Ramos (cell line): ENCODE data around the gene ATAD3B.
"Not testable (repeated sequence)": the region's sequence is repeated elsewhere in the genome, so short reads cannot be mapped to it uniquely, and the experiment has no call there.

Experiments used
- in situ Hi-C: fragments of 300-500 bp; cut with MboI; formaldehyde crosslinking; loops from one replicate; pipeline ENCODE4 v1.14.3; 2022; ENCODE audit warnings: low sequenced_read_pairs; ENCODE audit not compliant: unreplicated experiment

The ATAD3B gene

DNA sequence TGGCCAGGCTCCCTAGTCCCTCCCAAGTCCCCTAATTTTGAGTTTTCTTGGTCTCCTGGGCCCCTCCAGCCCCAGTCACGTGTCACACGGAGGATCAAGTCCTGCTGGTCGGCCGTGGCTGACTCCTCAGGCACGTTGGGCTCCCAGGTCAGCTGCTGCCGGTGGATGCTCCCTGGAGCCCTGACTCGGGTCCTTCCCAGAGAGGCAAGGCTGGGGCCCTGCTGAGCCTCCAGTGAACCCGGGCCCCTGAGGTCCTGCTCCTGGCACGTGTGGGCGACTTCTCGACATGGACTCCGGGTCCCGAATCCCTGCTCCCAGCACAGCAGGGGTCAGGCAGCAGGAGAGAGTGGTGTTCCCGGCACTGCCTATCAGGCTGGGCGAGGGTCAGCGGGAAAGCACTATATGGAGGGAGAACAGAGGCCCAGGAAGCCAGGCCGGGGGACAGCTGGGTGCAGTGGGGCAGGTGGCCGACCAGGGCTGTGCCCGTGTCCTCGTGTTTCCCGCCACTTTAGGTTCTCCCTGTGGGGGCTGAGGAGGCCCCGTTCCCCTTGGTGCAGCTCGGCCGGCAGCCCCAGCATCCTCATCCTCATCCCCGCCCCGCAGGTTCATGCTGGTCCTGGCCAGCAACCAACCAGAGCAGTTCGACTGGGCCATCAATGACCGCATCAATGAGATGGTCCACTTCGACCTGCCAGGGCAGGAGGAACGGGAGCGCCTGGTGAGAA, 55.7 kb downstream of the ATAD3B start:
- in situ Hi-C loops = no loop called here

DNA sequence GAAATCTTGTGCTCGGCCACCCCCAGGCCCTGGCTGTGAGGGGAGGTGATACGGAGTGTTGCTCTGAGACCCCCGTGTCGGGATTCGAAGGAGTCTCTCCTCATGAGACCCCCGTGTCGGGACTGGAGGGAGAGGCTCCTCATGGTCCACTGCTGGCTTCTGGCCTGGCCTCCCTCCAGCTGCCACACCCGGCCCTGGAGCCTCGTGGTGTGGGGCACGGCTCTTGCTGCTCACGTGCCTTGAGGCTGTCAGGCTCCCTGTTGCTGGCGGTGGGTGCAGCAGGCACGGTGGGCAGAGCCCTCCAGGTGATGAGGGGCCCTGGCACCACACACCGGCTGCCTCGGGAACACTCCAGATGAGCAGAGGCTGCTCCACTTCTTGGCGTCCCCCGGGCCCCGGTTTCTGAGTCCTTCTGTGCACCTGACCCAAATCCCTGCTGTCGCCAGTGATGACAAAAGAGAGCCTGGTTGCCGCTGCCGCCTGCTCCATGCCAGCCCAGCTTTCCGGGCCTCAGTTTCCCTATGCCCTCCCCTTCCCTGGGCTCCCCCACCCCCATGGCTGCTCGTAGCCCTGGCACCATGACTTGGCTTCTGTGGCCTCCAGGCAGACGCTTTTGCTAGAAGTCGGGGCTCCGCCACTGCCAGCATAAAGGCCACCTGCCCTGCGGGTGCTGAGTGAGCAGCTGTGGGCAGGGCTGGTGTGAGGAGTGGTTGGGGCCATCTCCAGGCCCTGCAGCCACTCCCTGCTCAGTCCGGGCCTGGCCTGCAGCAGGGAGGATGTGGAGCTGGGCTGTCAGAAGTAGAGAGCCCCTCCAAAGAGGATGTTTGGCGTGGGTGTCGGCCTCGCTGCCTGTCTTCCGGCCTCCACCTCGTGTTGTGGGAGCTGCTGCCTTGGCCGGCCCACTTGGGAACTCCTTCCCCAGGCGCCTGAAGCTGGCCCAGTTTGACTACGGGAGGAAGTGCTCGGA, 57.0 kb downstream of the ATAD3B start:
- in situ Hi-C loops = no loop called here

DNA sequence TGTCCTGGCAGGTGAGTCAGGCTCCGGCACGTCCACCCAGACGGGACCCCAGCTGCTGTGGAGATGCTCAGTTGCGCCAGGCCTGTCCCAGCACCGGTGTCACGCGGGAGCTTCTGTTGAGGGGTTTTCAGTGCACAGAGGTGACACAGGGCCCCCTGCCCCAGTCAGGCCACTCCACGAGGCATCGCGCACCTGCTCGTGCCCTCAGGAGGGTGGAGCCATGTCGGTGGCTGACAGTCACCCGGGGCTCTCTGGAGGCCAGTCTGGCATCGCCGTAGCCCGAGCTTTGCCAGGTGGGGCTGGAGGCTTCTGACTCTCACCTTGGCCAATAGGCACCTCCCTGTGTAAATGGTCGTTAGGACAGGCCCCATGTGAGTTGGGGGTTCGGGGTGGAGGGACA, 57.8 kb downstream of the ATAD3B start:
- in situ Hi-C loops = no loop called here

DNA sequence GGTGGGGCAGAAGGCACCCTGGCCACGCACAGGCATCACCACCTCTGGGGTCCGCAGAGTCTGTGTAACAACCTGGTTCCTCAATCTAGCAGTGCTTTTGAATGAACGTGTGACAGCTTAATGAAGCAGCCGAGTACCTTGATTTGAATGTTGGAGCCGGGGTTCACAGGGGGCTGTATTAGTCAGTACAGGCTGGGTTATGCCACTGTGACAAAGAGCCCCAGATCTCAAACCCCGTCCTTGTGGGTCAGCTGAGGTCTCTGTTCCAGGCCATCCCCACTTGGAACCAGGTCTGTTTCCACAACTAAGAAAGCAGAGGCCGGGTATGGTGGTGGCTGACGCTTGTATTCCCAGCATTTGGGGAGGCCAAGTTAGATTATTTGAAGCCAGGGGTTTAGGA, 58.4 kb downstream of the ATAD3B start:
- in situ Hi-C loops = no loop called here

DNA sequence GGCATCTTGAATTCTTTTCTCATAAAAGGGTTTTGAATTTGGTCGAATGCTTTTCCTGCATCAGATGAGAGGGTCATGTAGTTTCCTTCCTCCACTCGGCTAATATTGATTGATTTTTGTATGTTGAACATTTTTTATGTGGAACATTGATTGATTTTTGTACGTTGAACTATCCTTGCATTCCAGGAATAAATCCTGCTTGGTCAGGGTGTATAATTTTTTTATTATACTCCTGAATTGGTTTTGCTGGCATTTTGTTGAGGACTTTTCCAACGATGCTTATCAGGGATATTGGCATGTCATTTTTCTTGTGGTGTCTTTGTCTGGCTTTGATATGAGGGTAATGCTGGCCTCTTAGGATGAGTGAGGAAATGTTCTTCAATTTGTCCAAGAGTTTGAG, 60.4 kb downstream of the ATAD3B start:
- in situ Hi-C loops = no loop called here

DNA sequence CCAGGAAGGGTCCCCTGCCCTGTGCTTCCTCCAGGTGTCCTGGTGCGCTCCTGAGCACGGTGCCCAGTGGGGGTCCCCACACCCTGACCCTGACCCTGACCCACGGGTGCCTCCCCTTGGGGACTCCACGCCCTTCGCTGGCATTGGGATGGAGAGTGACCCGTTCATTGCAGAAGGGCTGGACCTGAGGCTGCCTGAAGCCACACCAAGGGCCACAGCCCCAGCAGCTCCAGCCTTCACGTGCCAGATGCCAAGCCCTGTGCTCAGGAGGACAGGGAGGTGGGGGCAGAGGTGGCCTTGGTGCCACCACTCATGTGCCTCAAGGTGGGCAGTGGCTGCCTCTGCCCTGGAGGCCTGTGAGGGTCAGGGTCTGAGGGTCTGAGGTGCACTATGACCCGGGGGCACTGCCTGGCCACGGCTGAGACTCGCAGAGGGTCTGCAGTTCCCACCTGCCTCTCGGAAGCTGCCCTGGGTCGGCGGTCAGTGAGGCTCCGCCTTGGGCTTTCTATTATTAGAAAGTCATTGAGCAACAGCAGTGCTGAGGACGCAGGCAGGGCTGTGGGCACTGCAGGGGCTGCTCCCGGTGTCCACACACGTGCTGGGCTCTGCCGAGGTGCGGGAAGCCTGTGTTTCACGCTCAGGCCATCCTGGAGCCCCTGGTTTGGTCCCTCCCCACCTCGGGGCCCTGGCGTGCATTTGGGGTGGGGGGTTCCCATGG, 61.8 kb downstream of the ATAD3B start:
- in situ Hi-C loops = not testable (repeated sequence)

DNA sequence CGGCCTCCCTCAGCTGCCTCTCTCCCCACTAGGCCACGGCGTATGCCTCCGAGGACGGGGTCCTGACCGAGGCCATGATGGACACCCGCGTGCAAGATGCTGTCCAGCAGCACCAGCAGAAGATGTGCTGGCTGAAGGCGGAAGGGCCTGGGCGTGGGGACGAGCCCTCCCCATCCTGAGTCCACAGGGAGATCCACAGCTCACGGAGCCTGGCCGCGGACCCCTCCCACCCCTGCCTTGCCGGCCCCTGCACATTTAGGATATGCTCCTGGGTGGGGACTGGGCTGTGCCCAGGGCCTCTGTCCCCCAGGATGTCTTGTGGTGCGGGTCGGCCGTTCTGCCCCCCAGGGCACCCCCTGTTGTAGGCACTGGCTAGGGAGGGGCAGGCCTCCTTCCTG, 62.3 kb downstream of the ATAD3B start:
- in situ Hi-C loops = not testable (repeated sequence)

DNA sequence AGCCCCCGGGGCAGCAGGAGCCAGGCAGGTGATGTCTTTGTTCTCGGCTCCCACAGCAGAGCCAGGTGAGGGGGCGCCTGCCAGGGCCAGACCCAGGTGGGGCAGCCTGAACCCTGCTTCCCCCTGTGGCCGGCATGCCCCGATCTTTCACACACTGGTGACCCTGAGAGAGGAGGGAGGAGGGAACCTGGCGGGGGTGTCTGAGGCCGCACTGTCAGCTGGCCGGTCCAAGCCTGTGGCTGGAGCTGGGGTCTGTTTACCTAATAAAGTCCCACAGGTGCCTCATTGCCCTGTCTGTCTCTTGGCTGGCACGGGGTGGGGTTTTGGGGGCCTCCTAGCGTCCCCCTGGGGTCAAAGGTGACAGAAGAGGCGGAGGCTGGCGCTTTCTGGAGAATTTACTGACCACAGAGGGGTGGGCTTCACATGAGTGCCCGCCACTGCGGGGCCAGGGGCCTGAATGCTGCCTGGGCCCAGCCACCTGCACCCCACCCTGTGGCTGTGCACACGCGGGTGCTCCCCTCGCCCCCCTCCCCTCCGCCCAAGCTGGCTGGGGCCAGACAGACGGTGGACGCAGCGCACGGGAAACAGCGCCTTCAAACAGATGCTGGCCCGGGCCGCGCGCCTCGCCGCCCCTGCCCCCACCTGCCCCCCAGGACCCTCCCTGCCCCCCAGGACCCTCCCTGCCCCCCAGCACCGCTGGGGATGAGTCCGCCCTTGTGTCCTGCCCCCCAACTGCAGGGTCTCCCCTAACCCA, 63.0 kb downstream of the ATAD3B start:
- in situ Hi-C loops = no loop called here

DNA sequence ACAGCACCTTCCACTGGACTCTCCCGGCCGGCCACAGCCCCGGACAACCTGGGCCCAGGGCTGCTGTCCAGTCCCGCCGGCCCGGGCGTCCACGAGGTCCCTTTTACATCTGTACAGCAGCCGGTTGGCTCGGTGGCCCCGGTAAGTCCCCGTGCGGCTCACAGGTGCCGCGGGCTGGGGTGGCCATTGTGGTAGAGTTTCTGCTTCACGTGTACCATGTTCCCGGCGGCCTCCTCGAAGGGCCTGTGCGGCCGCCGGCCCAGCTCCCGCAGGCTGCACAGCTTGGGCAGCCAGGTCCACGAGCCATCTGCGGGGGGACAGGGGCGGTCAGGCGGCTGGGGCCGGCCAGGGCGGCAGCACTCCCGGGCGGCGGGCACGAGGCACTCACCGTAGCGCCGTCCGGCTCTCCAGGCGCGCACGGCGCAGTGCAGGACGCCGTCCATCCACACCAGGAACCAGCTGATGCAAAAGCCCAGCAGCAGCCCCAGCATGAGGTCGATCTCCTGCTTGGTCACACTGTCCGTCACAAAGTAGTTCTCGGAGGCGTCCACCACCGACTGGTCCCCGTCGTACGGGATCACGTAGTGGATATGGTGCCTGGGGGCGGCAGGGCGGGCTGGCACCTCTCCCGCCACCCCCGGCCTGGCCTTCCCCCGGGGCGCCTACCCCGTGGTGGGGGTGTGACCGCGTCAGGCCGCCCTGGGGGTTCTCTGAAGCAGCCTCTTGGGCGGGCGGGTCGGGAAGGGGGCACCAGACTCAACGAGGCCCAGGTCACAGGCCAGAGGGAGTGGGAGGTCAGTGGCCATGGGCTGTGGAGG, 63.8 kb downstream of the ATAD3B start:
- in situ Hi-C loops = no loop called here

DNA sequence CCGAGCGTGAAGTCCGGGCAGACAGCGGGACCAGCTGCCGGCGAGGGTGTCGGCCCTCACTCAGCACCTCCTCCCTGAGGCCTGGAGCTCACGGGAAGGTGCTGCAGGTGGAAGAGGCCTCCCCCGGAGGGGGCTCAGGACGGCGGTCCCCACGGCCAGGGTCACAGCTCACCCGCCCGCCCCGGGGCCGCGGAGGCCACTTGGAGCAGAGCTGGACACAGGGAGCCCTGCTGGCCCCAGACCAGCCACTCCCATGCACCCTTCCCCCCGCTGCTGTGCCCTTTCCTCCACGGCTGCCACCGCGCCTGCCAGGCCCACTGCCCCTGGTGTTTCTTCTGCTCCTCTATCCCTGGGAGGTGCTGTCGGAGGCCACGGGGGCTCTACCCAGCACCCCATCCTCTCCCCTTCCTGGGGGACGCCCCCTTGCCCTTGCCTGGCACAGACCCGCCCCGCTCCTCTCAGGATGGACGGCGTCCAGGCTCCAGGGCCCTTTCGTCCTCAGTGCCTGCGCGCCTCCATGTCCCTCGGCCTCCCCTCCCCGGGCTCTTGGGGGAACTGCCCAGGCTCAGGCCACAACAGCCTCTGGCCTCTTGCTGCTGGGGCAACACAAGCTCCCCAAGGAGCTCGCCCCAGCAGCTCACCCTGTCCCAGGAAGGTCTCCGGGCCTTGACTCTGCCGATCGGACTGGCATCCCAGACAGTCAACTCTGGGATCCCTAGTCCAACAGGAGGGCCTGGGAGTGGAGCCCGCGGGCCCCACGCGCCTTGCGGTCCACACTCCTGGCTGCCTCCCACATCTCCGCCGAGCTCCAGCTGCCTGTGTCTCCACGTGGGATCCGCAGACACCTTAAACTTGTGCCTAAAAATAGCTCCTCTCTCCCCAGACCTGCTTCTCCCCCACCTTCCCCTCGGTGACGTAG, 64.7 kb downstream of the ATAD3B start:
- in situ Hi-C loops = no loop called here

DNA sequence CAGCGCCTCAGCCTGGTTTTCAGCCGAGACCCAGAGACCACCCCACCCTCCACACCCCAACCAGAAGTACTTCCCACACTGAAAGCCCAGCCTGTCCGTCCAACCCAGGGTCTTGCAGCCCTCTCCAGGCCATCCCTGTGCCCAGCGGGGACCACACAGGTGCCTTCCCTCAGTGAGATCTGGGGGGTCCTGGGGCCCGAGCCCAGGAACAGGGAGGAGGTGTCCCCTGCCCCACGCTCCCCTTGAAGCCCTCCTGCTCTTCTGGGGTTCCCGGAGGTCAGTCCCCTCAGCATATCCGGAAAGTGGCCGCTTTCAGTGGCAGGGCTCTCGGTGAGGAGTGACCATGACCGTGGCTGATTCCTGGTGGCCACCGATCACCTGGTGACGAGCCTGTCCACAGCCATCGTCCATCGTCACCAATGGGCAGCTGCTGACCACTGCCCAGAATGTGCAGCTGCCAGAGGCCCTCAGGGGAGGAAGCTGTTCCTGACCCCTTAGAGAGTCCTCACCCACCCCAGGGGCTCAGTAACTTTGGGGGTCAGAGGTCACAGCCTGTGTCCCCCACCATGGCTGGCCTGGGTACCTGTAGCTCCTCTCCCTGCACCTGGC, 65.5 kb downstream of the ATAD3B start:
- in situ Hi-C loops = no loop called here

DNA sequence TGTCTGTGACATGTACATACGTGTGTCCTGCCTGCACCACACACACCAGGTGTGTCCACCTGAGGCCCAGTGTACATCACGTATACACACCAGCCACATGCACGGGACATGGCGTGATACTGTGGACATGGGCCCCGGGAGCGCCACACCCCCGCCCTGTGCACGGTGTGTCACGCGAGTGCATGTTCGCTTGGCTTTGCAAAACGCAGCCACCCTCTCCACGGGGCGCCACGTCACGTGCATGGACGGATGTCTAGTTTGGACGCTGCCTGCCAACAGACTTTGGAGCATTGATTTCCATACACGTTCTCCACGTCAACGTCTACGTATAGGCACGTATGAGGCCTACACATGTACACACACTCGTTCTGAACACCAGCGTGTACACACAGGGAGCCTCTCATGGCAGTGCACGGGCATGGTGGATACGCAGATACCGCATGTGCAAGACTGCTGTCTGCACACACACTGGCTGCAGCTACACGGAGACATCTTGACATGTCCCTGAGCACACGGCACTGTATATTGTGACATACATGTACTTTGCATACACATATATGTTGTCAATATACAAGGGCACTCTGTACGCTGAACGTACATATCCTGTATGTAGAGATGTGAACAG, 66.2 kb downstream of the ATAD3B start:
- in situ Hi-C loops = no loop called here

DNA sequence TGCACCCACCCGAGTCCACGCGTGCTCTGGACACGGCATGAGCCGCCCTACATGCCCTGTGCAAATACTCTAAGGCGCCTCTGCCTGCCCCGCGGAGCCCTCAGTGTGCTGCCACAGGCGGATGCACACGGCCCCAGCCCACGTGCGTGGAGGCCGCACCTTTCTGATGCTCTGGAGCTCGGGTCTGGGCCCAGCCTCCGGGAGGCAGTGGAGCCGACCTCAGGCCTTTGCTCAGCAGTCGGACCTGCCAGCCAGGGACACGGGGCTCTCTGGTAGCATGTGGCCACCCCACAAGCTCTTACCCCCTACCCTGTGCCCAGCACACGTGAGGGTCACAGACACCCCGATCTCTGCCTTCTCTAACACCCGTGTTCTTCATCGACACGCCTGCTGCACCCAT, 66.8 kb downstream of the ATAD3B start:
- in situ Hi-C loops = no loop called here

DNA sequence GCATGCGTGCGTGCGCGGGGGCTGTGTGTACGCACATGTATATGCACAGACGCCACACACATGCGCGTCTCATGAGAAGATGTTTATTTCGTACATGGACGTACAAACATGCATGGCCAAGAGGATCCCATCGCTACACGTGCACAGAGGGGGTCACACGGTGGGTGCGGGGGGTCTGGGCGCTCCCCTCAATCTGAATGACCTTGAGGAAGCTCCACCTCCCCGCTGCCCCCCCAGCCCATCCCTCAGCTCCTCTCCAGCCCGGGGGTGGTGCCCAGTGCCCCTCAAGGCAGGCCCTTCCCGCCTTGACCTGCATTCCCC, 67.4 kb downstream of the ATAD3B start:
- in situ Hi-C loops = no loop called here

DNA sequence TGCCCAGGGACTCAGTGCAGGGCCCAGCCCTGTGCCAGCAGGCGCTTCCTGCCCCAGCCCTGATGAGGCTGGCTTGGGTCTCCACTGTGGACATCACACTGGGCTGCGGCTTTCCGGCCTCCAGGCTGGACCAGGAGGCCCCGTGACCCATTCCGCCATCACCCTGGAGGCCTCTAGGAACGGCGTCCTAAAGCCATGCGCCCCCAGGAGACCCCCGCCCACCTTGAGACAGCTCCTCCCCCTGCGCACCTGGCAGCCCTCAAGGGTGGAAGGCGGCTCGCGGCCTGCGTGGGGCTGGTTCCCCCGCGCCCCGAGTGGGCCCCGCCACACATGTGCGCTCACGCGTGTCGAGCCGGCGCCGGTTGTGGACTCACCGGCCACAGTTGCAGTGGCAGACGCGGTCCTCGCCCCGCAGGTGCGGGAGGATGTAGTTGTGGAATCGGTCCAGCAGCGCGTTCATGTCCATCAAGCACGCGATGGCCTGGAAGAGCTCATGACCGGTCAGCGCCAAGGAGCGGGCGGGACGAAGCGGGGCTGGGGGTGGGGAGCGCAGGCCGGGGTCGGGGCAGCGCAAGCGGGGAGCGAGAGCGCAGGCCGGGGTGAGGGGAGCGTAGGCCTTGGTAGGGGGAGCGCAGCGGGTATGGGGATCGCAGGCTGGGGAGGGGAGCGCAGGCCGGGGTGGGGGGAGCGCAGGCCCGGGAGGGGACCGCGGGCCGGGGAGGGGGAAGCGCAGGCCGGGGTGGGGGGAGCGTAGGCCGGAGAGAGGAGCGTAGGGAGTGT, 67.9 kb downstream of the ATAD3B start:
- in situ Hi-C loops = no loop called here

DNA sequence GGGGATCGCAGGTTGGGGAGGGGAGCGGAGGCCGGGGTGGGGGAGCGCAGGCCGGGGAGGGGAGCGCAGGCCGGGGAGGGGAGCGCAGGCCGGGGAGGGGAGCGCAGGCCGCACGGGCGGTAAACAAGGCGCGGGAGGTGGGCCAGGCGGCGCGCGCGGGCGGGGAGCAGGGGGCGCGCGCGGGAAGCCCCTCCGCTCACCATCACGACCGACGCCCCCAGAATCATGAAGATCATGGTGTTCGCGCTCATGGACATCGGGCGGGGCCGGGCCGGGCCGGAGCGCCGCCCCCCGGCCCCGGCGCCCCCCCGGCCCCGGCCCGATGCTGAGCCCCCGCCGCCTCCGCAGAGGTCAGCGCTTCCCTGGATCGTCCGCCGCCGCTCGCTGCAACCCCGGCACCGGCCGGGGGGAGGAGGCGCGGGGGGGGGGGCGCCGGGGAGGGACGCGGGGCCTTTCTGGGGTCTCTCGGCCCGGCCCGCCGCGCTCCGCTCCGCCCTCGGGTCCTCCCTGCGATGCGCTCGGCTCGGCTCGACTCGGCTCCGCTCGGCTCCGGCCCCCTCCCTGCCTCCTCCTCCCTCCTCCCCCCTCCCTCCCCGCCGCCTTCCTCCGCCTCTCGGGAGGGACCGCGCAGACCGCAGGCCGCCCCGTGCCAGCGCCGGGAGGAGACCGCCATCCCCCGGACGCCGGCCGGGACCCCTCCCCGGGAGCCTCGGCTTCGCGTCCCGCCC, 68.7 kb downstream of the ATAD3B start, which contains the start of gene TMEM240:
TMEM240 (minus strand) TSS at position 535 of the 728 bp plus-strand sequence; CDS start at position 257, 278 bp downstream.
- in situ Hi-C loops = no loop called here
